Hepatocyte (in vitro differentiated cells): Measurements from ENCODE around the gene RPAP2. TPM values are rescaled to one million over a fixed set of nuclear protein-coding genes. Genes with fewer than 3 reads are reported as not detected.

Source experiments
- DNase-seq: peaks from one replicate; pipeline ENCODE4 v3.0.0-alpha.2; 2016; ENCODE audit warnings: low spot score
- H2AFZ ChIP-seq: fragments of 200-600 bp; sonication (generic); 2 replicates; pipeline ENCODE4 v1.6.0; 2016; ENCODE audit warnings: antibody characterized with exemption, mild to moderate bottlenecking
- H3K27ac ChIP-seq: fragments of 200-600 bp; sonication (generic); 2 replicates; pipeline ENCODE4 v1.5.1; 2016; ENCODE audit warnings: mild to moderate bottlenecking
- H3K27me3 ChIP-seq: fragments of 200-600 bp; sonication (generic); 2 replicates; pipeline ENCODE4 v1.6.1; 2016
- H3K36me3 ChIP-seq: fragments of 200-600 bp; sonication (generic); replicated peaks from 2 replicates; pipeline ENCODE4 v1.5.1; 2016; ENCODE audit warnings: low read depth; ENCODE audit not compliant: insufficient read depth
- H3K4me1 ChIP-seq: fragments of 200-600 bp; sonication (generic); 2 replicates; pipeline ENCODE4 v1.5.1; 2016; ENCODE audit warnings: mild to moderate bottlenecking, moderate library complexity; ENCODE audit not compliant: insufficient read depth
- H3K4me2 ChIP-seq: fragments of 200-600 bp; sonication (generic); 2 replicates; pipeline ENCODE4 v1.6.0; 2016
- H3K4me3 ChIP-seq: fragments of 200-600 bp; sonication (generic); 2 replicates; pipeline ENCODE4 v1.5.1; 2016; ENCODE audit warnings: mild to moderate bottlenecking
- H3K79me2 ChIP-seq: fragments of 200-600 bp; sonication (generic); 2 replicates; pipeline ENCODE4 v1.6.0; 2017; ENCODE audit warnings: mild to moderate bottlenecking
- H3K9me2 ChIP-seq: fragments of 200-600 bp; sonication (generic); replicated peaks from 2 replicates; pipeline ENCODE4 v1.6.0; 2017; ENCODE audit warnings: mild to moderate bottlenecking; ENCODE audit not compliant: insufficient read depth
- H3K9me3 ChIP-seq: fragments of 200-600 bp; sonication (generic); 2 replicates; pipeline ENCODE4 v1.5.1; 2016; ENCODE audit warnings: low read depth, mild to moderate bottlenecking
- H4K20me1 ChIP-seq: fragments of 200-600 bp; sonication (generic); 2 replicates; pipeline ENCODE4 v1.6.0; 2016; ENCODE audit warnings: mild to moderate bottlenecking; ENCODE audit not compliant: insufficient read depth, poor library complexity, severe bottlenecking
- EZH2 ChIP-seq: fragments of 200-600 bp; sonication (generic); IDR thresholded peaks from 2 replicates; pipeline ENCODE4 v1.6.1; 2016; ENCODE audit warnings: antibody characterized with exemption, mild to moderate bottlenecking, borderline replicate concordance
- EZH2phosphoT487 ChIP-seq: fragments of 200-600 bp; sonication (generic); IDR thresholded peaks from one replicate; pipeline ENCODE4 v1.6.1; 2018; ENCODE audit warnings: antibody characterized with exemption, mild to moderate bottlenecking, low read depth, moderate library complexity; ENCODE audit not compliant: unreplicated experiment, severe bottlenecking
- WGBS: methylation state at CpG from one replicate; pipeline ENCODE4 v1.1.6; 2016; ENCODE audit warnings: low lambda C conversion rate; ENCODE audit errors: missing lambda C conversion rate; 5-methylcytosine and 5-hydroxymethylcytosine counted together
- polyA plus RNA-seq: library from polyadenylated mRNA; unstranded; fragments of >200 nt; fragmentation: Nextera tagmentation; extraction: Ambion mirVana; gene quantifications from 2 replicates; pipeline ENCODE4 v1.2.1, GENCODE V29; 2016
- total RNA-seq: library from RNA; depleted of rRNA; stranded (reverse); fragments of >200 nt; gene quantifications from 2 replicates; pipeline ENCODE4 v1.2.3, GENCODE V29; 2014
- TF ChIP-seq, protein P1 (sequence below): fragments of 200-600 bp; sonication (generic); IDR thresholded peaks from 2 replicates; pipeline ENCODE4 v1.5.1; 2016; ENCODE audit warnings: antibody characterized with exemption, mild to moderate bottlenecking; ENCODE audit not compliant: poor library complexity

RPAP2 gene
- total and polyA plus RNA-seq, 2 experiments from 2014 or later: 20.7 to 23.4 TPM

- peak overlapping the region; percentile 70 for H3K4me2 ChIP-seq
- WGBS: 84% methylated on average over 5 of the region's 5 CpGs
These were observed 143.5 kb downstream of the RPAP2 start for GRCh38 chr1:92442351-92442750.

DNA sequence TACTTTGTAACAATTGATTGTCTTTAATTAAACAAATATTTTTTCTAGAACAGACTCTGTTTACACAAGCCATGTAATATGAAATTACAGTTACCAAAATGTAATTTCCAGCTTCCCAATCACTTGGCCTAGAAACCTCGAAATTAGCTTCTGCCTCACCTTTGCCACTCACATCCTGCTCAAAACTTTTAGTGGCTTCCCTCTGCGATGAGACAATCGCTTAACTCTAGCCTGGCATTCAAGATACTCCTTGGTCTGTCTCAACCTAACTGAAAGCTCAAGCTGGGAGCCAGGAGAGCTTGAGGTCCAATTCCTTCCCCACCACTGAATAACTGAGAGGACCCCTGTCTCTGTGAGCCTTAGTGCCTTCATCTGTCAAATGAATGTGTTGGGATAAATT is 145.0 kb downstream of the RPAP2 start:
- H2AFZ ChIP-seq: no peak overlapping the region
- TF ChIP-seq EZH2 (no peak), EZH2phosphoT487 (no peak)
- TF ChIP-seq, protein P1, sequence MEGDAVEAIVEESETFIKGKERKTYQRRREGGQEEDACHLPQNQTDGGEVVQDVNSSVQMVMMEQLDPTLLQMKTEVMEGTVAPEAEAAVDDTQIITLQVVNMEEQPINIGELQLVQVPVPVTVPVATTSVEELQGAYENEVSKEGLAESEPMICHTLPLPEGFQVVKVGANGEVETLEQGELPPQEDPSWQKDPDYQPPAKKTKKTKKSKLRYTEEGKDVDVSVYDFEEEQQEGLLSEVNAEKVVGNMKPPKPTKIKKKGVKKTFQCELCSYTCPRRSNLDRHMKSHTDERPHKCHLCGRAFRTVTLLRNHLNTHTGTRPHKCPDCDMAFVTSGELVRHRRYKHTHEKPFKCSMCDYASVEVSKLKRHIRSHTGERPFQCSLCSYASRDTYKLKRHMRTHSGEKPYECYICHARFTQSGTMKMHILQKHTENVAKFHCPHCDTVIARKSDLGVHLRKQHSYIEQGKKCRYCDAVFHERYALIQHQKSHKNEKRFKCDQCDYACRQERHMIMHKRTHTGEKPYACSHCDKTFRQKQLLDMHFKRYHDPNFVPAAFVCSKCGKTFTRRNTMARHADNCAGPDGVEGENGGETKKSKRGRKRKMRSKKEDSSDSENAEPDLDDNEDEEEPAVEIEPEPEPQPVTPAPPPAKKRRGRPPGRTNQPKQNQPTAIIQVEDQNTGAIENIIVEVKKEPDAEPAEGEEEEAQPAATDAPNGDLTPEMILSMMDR: no peak
- no peaks in the 10 kb centered on the region for H3K9me2 ChIP-seq
- WGBS: 94% methylated on average over 3 of the region's 3 CpGs
- no peaks in the 10 kb centered on the region for H3K36me3 ChIP-seq
- H3K4me1 ChIP-seq: no peaks in the 10 kb centered on the region
- no peaks in the 10 kb centered on the region for H3K79me2 ChIP-seq
- H3K4me2 ChIP-seq: no peak overlapping the region
- no peaks in the 10 kb centered on the region for H3K9me3 ChIP-seq
- no peak for DNase-seq
- no peak overlapping the region for H3K4me3 ChIP-seq
- H3K27ac ChIP-seq: no peak overlapping the region
- no peaks in the 10 kb centered on the region for H4K20me1 ChIP-seq
- no peaks in the 10 kb centered on the region for H3K27me3 ChIP-seq

More at GRCh38 chr1:92442351-92442750, 143.5 kb downstream of the RPAP2 start:
- peak overlapping the region; percentile 62 for H3K27ac ChIP-seq
- DNase-seq: no peak
- TF ChIP-seq EZH2phosphoT487 (no peak), EZH2 (no peak)
- TF ChIP-seq, protein P1: no peak
- H3K9me2 ChIP-seq: no peaks in the 10 kb centered on the region
- H3K4me3 ChIP-seq: peak overlapping the region; percentile 14
- no peaks in the 10 kb centered on the region for H3K4me1 ChIP-seq
- H3K27me3 ChIP-seq: no peaks in the 10 kb centered on the region
- H4K20me1 ChIP-seq: no peaks in the 10 kb centered on the region
- no peaks in the 10 kb centered on the region for H3K79me2 ChIP-seq
- peak overlapping the region; percentile 63 for H2AFZ ChIP-seq
- no peaks in the 10 kb centered on the region for H3K9me3 ChIP-seq
- no peaks in the 10 kb centered on the region for H3K36me3 ChIP-seq

DNA sequence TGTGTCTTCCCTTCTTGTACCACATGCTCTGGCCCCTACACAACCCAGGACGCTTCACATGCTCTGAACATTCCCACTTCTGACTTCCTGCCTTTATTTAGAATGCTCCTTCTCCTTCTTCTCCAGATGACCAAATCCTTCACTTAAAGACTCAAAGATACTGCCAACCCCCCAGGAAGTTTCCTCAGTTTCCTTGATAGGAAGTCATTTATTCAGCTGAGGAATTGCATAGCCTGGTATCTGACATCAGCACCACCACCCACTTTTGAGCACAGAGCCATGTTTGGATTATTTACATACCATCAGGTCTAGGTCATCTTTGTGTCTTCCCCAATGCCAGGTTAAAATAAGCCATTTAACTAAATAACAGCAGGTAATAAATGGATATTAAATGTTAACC is 145.5 kb downstream of the RPAP2 start:
- Histone ChIP-seq H3K79me2 (no peaks in the 10 kb centered on the region), H4K20me1 (no peaks in the 10 kb centered on the region), H3K4me1 (no peaks in the 10 kb centered on the region), H3K27me3 (no peaks in the 10 kb centered on the region), H3K9me3 (no peaks in the 10 kb centered on the region), H3K4me2 (no peak overlapping the region), H3K27ac (no peak overlapping the region), H2AFZ (no peak overlapping the region), H3K9me2 (no peaks in the 10 kb centered on the region), H3K36me3 (no peaks in the 10 kb centered on the region), H3K4me3 (no peak overlapping the region)
- 76% methylated on average over 1 of the region's 1 CpG for WGBS
- no peak for DNase-seq
- TF ChIP-seq EZH2 (no peak), EZH2phosphoT487 (no peak)
- TF ChIP-seq, protein P1: no peak

DNA sequence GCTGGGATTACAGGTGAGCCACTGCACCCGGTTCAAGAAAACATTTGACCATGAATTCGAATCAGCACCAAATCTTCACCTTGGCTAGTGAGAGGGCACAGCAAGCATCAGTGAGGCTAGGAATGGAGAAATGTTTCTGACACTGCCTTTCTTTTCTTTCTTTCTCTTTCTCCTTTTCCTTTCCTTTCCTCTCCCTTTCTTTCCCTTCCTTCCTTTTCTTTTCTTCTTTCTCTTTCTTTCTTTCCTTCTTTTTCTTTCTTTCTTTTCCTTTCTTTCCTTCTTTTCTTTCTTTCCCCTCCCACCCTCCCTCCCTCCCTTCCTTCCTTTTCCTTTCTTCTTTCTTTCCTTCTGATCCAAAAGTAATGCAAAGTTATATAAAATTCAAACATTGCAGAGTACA is 147.0 kb downstream of the RPAP2 start:
- no peak overlapping the region for H2AFZ ChIP-seq
- no peaks in the 10 kb centered on the region for H3K79me2 ChIP-seq
- H3K4me2 ChIP-seq: no peak overlapping the region
- H3K36me3 ChIP-seq: no peaks in the 10 kb centered on the region
- no peaks in the 10 kb centered on the region for H3K9me2 ChIP-seq
- TF ChIP-seq EZH2phosphoT487: no peak
- TF ChIP-seq, protein P1: no peak
- no peak for TF ChIP-seq EZH2
- H3K4me1 ChIP-seq: no peaks in the 10 kb centered on the region
- H3K4me3 ChIP-seq: no peak overlapping the region
- H3K9me3 ChIP-seq: no peaks in the 10 kb centered on the region
- 90% methylated on average over 2 of the region's 2 CpGs for WGBS
- no peaks in the 10 kb centered on the region for H3K27me3 ChIP-seq
- no peaks in the 10 kb centered on the region for H4K20me1 ChIP-seq
- no peak overlapping the region for H3K27ac ChIP-seq
- DNase-seq: no peak
